LNCaP clone FGC (cell line): Measurements from ENCODE around the gene AMBRA1.

ENCODE experiments used
- DNase-seq: peaks from one replicate; pipeline ENCODE4 v3.0.0-alpha.2; 2011; ENCODE audit warnings: low read depth
- H3K4me3 ChIP-seq: 2 replicates; pipeline ENCODE4 v1.5.1; 2011; ENCODE audit warnings: mild to moderate bottlenecking, low read depth, low read length, control low read depth
- CTCF ChIP-seq: IDR thresholded peaks from 2 replicates; pipeline ENCODE4 v1.5.1; 2012; ENCODE audit warnings: mild to moderate bottlenecking; ENCODE audit not compliant: control insufficient read depth, insufficient read depth; ENCODE audit errors: extremely low read depth

The AMBRA1 gene

GRCh38 chr11:46560300-46560991 is 33.4 kb downstream of the AMBRA1 start:
- no peak overlapping the region for H3K4me3 ChIP-seq

GRCh38 chr11:46559815-46560214 is 34.0 kb downstream of the AMBRA1 start:
- H3K4me3 ChIP-seq: no peak overlapping the region
- DNase-seq: no peak
- no peak for TF ChIP-seq CTCF

More at GRCh38 chr11:46560300-46560991, 33.4 kb downstream of the AMBRA1 start:
- no peak for DNase-seq
- no peak for TF ChIP-seq CTCF

GRCh38 chr11:46557684-46558151 is 36.1 kb downstream of the AMBRA1 start:
- DNase-seq: no peak
- TF ChIP-seq CTCF: no peak
- no peak overlapping the region for H3K4me3 ChIP-seq

- no peak overlapping the region for H3K4me3 ChIP-seq
- DNase-seq: no peak
- no peak for TF ChIP-seq CTCF
These were observed 38.4 kb downstream of the AMBRA1 start for GRCh38 chr11:46555267-46556054.

- no peak for TF ChIP-seq CTCF
- DNase-seq: peak; percentile 56
- H3K4me3 ChIP-seq: no peak overlapping the region
These were observed 39.3 kb downstream of the AMBRA1 start for GRCh38 chr11:46554213-46555147.

- DNase-seq: no peak
- no peak overlapping the region for H3K4me3 ChIP-seq
- TF ChIP-seq CTCF: no peak
These were observed 40.0 kb downstream of the AMBRA1 start for GRCh38 chr11:46553814-46554212.
